GM18909 (cell line): ENCODE results near the gene CLDN16.

Experiments used
- ATAC-seq: cut with Tn5 transposase; IDR thresholded peaks from one replicate; pipeline ENCODE4 v1.9.1; 2021; ENCODE audit warnings: mild to moderate bottlenecking; ENCODE audit not compliant: unreplicated experiment, poor library complexity

CLDN16 gene

DNA sequence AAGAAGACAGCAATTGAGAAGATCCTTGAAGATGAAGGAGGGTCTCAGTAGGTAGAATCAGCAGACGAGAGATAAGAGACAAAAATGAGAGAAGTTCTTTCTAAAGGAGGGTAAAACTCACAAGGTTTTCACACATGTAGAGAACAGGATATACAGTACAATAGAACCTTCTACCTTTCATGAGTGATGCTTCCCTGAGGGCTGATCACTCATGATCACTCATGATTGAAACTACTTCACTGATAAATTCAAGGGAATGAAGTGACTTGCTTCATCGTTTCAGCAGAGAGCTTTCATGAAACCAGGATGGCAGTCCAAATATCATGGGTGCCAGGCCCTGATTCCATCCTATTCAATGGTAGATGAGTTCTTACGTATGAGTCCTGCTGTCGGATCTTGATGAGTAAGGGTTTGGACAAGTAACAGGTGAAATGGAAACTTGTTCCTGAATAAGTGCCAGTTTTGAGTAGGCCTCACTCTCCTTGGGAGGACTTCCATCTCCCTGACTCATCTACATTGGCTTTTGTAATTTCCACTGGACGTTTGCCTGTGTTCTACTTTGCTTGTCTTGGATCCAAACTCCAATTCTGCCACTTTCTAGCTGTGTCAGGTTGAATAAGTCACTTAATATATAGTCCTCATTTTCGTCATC lies 9.6 kb upstream of the CLDN16 start:
- ATAC-seq, result no peak

DNA sequence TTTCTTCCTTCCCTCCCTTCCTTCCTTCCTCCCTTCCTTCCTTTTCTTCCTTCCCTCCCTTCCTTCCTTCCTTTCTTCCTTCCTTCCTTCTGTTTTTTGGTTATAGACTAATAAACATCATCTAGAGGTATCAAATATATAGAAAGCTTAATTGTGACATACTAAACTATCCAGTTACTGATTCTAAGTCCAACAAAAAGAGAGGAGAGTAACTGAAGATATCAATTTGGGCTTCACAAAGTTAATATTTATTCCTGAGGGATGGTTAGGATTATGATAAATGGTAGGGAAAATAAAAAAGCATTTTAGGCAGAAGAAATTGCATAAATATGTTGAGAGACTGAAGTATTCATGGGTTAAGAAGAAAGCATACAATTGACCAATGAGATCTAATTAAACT lies 7.8 kb upstream of the CLDN16 start:
- no peak for ATAC-seq

DNA sequence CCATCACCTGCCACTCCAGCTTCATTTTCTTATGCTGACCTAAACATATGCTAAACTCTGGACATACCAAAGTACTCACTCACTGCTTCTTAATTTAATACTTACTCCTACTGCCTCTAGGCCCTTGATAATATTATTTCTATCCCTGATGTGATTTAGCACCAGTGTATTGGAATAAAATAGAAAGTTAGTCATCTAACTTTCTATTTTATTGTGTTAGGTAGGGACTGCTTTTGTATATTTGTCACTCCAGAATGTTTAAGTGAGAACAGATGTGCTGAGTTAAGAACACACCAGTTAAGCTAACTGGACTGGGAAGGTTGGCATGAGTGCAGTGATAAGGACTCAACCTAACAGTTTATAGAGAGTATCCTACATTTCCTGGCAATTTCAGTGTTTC lies 6.5 kb upstream of the CLDN16 start:
- no peak for ATAC-seq

DNA sequence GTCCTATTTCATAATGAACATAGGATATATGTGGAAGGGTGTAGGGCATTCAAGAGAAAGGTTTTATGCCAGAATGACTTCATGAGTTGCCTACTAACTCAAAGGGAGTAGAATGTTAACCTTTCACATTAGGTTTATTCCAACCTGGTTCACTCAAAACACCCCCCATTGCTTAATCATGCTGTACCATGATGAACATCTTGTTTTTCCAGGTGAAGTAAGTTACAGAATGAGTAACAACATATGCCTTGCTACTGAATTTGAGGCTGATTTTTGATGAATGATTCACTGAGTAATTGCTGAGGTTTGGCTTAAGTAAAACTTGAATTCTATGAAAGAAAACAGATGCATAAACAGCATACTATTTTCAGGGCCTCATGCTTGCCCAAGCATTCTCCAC lies 5.9 kb upstream of the CLDN16 start:
- no peak for ATAC-seq

DNA sequence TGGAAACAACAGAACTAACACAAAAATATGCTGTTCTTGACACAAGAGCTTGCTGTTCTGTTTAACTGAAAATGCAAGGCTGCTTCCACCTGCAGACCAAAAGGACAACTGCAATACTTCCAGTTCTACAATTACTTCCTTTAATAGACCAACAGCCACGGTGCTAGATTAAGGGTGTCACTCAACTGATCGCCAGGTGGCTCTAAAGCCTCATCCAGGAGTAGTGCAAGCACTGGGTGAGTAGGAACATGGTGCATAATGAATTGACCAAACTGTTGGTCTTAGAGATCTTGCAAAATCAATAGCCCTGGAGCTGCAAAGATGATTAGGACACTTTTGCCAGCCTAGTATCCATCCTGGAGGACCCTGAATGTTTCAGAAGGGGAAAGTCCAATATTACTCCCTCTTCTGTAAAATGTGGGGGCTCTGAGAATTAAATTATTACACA lies 3.6 kb upstream of the CLDN16 start:
- ATAC-seq, result peak; percentile 94

DNA sequence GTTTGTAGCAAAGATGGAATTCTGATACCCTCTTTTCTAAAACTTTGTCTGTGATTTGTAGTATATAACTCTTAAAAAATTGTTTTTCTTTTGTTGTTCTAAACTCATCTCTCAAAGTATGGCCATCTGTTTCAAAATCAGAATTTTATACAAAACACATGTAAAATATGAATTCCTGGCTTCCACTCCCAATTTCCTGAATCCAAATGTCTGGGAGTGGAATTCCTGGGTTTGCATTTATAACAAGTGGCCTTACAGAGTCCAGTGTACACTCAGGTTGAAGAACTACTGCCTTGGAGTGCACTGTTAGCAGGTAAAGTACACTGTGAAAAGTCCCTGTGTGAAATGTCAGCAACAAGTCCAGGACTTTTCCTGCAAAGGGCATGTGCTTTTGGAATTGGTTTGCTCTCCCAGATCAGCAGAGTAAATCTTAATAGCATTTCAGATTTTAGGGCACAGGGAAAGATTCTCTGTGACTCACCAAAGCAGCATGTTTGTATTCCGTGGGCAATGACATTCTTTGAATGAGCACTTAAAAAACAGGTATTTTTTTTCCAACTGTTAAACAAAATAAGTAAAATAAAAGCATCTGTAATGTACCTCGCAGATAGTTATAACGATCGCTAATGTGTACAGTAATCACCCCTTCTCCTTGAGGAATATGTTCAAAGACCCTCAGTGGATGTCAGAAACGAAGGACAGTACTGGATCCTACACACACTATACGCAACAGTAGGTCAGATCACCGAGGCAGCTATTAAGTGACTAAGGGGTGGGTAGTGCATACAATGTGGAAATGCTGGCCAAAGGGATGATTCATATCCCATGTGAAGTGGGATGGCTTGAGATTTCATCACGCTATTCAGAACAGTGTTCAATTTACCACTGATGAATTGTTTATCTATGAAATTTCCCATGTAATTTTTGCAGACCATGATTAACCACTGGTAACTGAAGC lies 2.0 kb upstream of the CLDN16 start:
- ATAC-seq, result no peak

DNA sequence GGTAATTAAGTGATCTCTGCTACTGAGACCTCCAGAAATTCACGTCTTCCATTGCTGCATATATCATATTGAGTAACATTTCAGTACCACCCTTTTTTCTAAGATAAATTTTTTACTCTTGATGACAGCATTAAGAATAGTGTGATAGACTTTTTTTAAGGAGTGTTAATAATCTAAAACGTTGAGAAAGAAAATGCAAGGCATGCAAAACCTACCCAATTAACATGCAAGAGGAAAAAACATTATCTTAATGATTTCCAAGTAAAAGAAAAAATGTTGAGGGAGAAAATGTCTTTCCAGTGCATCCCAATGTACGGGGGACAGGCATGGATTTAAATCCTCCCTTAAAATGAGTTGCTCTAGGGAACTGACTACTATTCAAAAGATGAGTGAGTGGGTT lies 740 bp downstream of the CLDN16 start:
- no peak for ATAC-seq

DNA sequence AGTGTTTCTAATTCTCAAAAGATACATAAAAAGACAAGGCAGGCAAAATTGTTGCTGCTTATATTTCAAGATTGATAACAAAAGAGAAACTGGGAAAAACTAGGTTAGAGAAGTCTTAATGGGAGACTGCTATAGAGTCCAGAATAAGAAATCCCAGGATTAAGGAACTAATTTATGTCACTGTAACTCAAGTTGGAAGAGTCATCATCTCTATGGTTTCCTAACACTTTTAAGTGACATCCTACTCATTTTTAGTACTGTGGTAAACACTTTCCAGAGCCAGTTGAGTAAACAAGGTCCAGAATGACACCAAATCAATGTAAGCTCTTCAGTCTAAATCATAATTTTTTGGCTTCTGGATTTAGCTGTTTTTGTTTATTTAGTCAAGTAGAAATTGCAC lies 8.0 kb downstream of the CLDN16 start:
- ATAC-seq, result no peak

DNA sequence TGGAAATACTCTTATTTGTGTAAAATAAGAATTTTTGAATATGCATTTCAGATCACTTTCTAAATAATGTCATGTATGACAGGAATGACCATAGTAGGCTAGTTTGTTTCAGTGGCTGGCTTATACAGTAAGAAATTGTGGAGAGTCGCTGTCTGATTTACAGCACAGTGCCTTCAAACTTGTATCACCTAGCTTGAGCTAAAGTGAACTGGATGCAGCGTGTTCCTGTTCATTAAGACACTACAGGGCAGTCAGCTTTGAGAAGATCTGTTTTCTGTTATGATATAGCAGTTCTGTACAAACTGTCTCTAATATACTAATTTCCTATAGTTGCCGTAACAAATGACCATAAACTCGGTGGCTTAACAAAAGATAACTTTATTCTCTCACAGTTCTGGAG lies 9.9 kb downstream of the CLDN16 start:
- ATAC-seq, result no peak

DNA sequence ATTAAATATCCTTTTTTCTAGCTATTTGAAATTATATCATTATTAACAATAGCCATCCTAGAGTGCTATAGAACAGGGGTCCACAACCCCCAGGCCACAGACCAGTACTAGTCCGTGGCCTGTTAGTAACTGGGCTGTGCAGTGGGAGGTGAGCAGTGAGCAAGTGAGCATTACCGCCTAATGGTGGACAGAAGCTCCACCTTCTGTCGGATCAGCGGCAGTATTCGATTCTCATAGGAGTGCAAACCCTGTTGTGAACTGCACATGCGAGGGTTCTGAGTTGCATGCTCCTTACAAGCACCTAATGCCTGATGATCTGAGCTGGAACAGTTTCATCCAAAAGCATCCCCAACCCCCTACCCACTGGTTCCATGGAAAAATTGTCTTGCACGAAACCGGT lies 11.7 kb downstream of the CLDN16 start:
- no peak for ATAC-seq

DNA sequence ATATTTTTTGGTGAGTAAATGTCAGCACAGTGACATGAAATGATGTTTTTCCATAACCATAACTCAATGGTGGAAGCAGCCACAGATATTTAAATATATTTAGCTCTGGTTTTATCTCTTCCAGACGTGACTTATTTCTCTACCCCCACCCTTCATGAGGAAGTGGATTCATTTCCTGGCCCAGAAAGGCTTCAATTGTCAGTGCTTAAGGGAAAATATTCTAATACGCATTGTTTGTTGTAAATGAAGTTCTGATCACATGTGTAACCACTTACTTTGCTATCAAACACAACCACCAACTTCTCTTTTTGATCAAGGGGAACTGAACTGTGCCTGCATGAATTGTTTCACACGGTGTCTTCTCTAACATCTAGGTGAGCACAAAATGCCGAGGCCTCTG lies 14.0 kb downstream of the CLDN16 start:
- no peak for ATAC-seq

DNA sequence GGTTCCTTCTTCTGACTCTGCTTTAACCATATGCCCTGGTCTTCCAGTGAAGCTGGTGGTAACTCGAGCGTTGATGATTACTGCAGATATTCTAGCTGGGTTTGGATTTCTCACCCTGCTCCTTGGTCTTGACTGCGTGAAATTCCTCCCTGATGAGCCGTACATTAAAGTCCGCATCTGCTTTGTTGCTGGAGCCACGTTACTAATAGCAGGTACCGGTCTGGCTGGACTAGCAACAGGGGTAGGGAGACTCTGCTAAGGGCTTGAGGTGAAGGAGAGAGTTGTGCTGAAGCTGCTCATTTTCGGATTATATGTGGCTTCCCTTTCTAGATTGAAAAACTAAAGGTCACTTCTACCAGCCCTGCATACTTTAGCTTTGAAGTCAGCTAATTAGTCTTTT lies 16.8 kb downstream of the CLDN16 start:
- no peak for ATAC-seq

DNA sequence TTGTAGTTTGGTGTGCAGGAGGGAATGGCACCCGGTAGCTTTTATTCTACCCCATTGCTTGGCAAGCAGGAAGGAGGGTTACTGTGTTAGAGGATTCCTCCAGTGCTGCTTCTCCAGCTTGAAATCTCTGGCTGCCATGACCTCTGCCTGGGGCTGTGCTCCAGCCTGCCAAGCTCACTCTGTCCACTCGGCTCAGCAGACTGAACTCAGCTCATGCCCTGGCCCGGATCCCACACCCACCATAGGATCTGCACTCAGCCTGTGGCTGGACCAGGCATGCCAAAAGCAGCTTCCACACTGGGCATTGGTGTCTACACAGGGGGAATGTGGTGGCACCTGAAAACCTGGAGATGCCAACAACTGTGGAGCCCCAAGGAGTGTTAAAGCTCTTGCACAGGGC lies 26.3 kb downstream of the CLDN16 start:
- no peak for ATAC-seq

DNA sequence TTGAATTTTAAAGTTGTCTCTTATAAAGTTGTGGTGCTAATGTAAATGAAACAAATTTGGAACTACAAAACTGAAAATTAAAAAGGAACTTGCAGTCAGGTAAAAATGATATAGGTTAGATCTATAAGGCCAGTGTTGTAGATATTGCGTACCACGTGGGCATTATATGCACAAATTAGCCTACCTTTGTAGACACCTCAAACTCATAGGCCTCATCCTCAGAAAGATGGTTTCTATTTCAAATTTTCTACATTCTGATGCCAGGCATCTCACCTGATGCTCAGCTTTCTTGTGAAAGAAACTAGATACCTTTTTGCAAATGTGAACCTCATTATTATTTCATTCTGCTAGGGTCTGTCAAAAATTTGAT lies 36.1 kb downstream of the CLDN16 start:
- ATAC-seq, result peak; percentile 6

DNA sequence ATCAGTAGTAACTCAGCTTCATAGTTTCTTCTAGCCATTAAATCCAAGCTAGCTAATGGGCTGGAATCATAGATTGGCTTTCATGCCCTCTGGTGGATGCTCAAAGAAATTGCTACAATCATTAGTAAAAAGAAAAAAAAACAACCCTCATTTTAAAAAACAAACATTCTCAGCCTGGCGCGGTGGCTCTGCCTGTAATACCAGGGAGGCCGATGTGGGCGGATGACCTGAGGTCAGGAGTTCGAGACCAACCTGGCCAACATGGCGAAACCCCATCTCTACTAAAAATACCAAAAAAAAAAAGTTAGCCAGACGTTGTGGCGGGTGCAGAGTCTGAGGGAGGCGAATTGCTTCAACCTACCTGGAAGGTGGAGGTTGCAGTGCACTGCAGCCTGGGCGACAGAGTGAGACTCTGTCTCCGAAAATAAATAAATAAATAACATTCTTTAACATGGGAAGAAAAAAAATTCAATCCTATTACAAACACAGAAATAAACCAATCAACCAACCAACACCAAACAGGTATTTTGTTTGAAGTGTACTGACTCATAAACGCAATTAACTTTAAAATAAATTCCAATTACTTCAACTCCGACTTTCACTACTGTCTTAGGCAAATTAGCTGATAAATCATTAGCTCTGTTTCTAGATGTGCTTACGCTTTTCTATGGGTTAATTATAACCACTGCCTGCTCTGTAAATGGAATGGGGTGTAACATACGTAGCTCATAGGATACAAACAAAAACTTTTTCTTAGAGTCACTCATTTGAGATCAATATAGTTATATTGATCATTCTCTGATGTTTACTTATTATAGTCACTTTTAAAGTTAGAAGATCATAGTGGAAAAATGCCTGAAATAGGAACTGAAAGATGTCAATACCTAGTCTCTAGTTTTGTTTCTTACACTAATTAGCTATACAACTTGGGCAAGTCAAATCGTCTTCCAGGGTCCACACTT lies 36.8 kb downstream of the CLDN16 start:
- peak; percentile 80 for ATAC-seq

DNA sequence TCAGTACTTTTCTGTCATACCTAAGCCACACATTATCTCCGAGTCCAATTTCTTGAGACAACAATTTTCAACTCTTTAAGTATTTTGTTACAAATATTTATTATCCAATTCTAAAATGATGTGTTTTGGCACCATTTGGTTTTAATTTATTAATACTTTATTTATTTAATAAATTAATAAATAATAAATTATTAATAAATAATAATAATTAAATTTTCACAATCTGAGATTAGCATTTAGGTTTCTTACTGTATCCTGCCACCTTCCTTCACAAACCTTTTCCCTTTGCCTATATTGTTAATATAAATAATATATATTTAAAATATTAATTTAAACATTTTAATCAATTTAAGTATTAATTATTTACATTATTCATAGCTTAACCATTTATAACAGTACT lies 37.9 kb downstream of the CLDN16 start:
- ATAC-seq, result no peak

DNA sequence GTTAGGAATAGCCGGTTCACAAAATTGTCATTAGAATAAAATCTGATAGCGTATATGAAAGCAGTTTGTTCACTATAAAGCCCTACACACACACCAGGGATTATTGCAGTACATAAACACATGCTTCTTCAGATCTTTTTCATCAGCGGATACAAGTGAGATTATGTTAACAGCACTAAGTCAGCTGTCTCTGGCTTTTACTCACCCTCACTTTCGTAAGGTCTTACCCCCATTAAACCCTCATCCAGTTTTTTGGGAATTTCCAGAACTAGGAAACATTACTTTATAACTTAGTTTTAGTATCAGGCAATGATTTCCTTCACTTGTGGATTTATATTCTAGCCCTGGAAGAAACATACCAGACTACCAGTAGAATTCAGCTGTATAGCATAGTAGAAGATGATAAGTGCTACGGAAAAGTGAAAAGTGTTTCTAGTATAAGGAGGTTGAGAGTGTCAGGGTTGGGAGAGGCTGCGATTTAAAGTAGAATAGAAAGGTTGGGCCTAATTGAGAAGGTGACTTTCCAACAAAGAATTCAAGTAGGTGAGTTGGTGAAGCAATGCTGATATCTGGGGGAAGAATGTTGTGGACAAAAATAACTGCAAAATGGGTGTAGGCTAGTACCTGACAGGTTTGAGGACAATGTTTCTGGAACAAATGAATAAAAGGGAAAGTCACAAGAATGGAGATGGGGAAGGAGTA lies 39.0 kb downstream of the CLDN16 start:
- ATAC-seq, result no peak

DNA sequence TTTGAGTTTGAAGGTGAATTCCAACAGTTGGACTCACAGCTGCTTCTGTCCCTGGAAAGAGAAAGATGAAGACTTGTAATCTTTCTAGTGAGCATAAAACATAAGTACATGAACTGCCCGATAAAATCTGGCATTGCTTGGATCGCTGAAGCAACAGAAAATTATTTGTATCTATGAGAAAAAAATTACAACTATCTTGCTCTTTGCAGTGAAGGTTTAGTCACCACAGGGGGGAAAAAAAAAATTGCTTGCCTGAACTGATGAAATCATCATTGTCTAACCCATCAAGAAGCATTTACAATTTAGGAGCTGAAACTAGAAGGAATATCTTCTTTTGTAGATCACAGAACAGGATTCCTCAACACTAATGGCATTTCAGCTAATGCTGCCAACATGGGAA lies 41.7 kb downstream of the CLDN16 start:
- ATAC-seq, result no peak

DNA sequence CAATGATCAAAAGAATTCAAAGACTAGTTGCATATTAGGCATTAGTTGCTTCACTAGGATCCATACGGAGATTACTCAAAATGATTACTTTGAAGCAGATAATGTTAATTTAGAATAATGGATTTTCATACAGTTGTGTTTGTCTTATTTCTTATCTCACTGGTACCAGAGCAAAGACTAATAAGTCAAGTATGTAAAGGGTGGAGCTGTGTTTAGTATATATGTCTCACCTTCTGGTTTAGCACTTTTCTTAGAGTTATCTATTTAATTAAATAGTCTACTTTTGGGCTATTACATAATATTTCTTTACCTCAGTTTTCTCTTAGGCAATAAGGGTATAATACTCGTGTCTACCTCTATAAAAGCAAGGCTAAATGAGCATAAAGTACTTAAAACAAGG lies 42.9 kb downstream of the CLDN16 start:
- no peak for ATAC-seq

DNA sequence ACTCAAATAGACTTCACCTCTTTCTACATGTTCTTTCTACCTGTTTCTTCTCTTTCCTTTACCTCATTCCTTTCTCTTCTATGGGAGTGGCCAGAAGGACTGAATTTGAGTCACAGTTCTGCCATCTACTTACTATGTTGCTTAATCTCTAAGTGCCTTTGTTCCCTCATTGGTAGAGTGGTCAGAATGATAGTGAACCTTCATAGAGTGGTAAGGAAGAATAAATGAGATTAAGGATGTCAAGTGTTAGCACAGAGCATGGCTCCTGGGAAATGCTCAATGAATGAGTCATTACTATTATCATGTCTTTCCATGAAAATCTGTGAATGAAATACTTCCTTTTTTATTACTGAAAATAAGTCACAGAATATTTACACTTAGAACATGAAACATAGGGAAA lies 44.3 kb downstream of the CLDN16 start:
- no peak for ATAC-seq
